Stimulated activated CD4-positive, alpha-beta T cell treated with anti-CD3 and anti-CD28 coated beads, Interleukin-15, amount 100 ng/mL, for 48 hours (primary cell): ENCODE results near the gene FIGN.

Experiments
- DNase-seq, 2 donors: peaks; one replicate each; pipeline ENCODE4 v3.0.0-alpha.2; 2020; ENCODE audit warnings: low read depth in 2 of 2

FIGN gene

DNA sequence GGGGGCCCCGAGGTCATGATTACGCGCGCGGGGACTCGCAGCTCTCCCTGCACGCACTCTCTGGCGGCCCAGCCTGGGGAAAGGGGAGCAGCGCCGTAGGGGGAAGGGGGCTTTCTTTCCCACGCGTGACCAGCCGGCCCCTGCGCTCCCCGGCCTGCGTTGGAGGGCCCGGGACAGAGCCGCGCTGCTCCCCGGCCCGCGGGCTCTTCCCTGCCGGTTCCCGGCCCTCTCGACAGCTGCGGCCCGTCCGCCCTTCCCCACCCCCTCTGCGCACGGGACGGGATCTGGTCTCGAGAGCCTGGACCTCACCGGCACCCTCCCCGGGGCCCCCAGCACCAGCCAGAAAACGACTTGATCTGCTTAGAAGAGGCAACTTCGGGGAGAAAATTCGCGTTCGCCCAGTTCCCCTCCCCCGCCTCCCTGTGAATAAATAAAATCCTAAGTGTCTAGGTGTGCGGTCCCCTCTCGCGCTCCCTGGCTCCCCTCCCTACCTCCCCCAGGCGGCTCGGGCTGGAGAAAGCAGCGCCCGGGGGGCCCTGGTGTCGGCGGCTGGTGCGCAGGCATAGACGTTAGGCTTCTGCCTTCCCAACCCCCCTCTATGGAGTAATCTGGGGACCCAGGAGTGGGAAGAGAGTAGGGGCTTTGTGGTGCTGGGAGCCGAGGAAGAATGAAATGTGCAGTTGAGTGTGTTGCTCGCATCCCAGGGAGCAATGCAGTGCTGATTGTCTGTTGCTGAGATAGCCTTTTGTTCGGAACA, 803 bp upstream of the FIGN start:
- DNase-seq: no peak

DNA sequence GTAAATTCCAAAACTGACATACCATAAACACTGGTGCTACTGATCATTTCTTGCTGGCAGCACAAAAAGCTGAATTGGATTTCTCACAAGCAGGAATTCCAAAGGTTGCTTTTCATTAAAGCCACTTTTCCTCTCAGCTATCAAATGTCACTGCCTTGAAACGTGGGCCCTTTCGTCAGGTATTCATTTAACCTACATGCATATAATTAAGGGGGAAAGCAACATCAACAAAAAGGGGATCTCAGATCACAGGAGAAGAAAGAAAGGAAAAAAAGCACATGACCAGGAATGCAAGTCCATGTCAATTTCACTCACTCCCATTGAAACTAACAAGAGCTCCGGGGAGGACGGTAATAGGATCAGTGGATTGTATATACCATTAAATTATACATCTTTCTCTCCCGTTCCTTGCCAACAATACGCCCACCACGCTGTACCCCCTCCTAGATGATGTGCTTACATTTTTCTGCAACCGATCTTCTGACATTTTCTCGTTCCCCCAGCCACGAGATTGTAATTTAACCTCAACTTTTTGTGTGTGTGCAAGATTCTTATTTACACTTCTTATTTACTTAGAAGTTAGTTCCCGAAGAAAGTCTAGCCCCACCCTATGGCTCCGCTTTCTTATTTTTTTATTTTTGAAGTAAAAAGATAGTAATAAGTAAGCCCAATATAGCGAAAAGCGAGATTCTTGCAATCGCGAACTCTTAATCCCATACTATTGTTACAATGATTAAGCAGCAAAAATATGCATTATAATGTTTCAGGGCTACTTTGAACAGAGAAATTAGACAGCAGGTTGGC, 725 bp downstream of the FIGN start:
- no peak for DNase-seq

DNA sequence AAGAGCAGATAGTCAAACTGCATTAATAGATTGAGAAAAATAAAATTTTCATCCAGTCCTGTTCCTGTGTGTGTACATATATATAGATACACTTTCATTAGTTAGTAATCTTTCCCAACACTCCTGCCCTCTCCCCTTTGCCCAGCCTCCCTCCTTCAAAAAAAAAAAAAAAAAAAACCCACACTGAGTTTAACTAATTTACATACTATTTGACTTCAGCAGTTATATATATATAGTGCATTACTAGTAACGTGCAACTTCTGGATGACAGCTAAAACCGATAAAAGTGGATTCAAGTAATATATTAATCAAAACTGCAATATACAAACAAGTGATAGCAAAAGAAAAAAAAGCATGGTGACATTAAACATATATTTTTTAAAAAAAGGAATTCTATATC, 1.4 kb downstream of the FIGN start:
- DNase-seq: no peak

DNA sequence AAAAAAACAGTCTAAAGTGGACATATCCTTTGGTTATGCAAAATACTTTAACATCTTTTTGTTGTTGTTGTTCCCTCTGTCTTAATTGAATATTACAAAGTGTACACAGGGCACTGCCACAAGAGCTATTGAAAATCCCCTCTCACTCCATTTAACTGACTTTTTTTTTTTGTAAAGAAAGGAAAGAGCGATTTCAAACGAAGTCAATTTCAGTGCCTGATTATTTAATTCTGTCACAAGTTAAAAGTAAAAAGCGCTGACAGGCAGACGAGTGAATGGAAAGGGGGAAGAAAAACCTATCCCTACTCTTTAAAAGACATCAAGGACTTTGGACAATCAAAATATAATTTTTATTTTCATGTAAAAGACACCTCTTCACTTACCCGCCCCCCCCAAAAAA, 1.9 kb downstream of the FIGN start:
- DNase-seq: no peak

DNA sequence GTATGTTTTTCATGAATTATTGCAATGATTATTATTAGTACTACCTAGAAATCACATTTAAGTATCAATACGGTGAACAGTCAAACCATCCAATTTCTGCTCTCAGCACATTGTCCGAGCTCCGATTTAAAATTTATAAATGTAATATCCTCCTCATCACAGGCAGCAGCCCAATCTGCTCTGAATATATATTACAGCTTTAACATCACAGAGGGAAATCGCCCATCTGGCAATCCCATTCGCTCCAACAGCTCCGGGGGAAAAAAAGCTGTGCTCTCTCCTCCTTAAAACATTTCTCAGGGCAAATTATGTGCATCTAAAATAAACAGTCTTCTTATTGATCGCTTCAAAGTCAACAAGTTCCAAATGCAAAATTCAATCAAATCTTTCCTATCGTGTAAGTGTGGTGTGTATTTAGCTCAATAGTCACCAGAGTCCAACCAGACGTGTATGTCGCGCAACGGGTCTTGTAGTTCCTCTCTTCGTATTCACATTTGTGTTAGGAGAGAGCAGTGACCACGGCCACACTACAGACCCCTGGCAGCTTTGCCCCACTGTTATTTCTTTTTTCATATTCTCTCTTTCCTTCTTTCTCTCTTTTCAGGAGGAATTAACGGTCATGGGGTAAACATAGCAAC, 2.4 kb downstream of the FIGN start:
- DNase-seq: no peak

DNA sequence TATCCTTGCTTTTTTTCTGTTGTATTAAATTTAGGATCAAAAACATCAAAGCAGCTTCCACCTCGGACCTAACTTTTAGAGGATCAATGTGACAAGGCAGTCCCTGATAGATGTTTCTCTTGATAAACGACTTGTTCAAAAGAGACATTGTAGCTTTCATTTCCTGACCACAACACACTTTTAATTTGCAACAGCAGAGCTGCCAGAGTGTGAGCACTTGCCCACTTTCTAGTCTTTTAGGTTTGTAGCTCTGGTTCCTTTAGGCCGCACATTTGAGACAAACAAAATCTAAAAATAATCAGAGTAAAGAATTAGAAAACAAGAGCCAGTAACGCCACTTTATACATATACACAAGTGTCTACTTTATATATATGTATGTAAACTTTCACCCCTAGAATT, 3.1 kb downstream of the FIGN start:
- no peak for DNase-seq

DNA sequence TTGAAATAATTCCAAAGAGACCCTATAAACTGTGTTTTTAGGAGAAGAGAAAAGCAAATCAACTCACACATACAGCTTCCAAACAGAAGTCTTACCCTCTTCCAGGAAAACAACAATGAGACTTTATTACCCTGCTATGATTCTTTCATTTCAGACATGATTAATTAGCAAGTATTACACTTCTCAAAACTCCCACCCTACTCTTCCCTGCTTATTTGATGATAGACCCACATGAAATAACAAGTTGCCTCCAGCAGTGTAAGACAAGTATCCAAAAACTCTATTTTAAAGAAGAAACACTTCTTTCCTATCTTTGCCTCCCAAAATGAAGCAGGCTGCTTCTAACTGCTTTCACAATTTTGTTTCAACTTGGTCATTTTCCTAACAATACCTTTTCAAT, 4.1 kb downstream of the FIGN start:
- DNase-seq: no peak

DNA sequence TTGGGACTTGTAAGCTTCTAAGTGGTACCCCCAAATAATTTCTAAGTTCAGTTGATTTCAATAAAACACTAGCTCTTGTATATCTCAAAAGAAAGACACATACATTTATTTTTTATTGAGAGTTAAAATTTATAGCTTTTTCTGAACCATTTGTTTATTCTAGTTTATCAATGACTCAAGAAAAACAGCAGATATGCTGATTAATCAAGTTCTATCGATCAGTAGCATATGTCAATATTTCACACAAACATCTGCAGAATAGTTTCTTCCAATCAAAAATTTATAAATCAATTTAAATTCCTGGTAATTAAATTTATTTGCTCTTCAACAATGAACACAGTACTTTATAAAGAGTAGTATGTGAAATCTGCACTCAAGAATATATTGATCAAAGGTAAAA, 5.3 kb downstream of the FIGN start:
- DNase-seq: no peak

DNA sequence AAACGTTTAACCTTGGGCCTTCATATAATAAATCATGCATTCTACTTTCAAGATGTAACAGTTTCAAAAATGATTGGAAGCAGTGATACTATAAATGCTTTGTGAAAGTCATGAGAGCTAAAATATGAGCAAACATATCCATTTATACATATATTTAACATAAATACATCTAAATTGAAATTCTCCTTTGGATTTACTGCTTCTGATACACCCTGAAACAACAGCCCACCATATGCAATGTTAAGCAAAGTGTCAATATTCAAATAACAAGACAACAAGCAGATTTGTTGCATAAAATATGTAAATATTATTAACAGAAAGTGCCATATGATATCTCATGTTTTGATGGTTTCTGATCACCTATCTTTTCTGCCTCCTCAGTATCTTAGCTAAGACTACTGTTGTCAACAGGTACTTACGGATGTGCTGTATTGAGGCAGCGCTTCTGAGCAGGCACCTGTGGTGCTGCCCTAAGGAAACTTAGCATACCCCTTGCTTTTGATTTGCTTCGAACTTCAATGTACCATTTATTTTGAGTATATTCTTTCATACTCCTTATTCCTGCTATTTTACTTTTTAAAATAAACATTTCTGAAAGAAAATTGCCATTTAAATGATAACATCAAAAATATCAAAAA, 6.1 kb downstream of the FIGN start:
- DNase-seq: no peak

DNA sequence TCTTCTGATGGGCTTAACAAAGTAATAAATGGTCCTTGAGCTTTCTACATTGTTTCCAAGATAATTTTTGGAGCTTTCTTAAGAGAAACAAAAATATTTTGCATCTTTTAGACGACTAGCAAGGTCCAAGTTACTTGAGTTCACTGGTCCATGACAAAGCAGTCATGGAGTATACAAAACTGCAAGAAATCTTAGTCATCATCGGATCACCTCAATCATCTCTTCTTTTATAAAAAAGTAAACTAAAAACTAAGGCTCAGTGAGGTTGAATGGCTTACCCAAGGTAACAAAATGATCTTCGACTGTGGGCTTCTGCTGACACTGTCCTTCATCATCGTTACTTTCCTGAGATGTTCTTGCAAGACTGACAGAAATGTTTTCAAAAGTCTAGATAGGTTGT, 11.9 kb downstream of the FIGN start:
- DNase-seq: no peak

DNA sequence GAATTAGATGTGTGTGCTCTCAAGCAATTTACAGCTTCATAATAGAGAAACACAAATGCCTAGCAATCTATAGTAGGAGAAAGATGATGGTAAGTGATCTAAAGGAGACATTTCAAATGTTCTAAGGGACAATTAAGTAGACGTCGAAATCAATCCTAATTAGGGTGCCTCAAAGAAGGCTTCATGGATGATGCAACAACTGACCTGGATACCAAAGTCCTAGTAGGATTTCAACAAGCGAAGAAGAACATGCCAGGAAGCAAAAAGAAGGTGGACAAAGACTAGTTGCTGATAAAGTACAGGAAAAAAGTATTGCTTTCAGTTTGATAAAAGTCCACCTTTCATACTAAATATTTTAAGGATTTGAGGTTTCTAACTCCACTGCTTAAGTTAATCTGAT, 12.5 kb downstream of the FIGN start:
- DNase-seq: no peak

DNA sequence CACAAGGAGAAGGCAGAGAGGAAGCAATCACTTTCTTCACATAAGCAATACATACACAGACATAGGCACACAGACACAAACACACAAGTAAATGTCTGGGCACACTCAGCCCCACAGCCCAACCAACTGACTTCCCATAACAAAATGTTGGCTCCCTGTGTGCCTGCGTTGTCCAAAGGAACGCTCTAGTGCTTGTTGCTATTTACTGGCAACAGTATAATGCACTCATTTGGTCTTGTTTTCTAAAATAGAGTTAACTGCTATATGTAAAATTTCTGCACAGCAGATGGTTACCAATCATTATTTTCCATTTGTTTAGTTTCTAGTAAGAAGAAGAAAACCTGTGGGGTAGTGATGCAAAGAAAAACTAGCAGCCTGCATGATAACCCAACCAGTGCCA, 16.5 kb downstream of the FIGN start:
- DNase-seq: no peak

DNA sequence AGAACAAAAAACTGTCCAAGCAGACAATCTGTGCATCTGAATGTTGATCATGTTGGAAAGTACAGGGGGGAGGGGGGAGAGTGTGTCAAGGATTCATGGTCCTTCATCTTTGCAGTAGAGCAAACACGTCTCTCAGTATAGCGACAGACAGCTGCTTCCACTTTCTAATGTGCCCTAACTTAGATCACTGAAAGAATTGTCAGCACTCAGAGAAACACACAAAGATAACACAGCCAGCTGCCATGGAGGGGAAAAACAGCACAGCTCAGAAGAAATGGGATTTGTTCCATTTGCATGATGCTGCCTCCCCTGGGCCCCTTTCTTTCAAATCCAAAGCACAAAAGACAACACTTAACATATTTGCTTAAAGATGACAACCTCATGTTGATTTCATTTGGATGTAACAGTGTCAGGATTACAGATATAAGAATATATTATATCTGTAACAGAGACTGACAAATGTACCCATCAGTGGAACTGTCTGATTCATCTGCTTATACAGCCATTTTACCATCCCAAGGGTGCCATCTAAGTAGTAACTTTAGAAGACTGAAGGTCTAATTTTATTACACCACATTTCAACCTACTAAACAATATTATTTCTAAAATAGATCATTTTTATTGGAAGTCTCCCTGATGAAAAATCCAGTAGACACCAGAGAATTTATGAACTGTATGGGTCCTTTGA, 17.7 kb downstream of the FIGN start:
- DNase-seq: no peak

DNA sequence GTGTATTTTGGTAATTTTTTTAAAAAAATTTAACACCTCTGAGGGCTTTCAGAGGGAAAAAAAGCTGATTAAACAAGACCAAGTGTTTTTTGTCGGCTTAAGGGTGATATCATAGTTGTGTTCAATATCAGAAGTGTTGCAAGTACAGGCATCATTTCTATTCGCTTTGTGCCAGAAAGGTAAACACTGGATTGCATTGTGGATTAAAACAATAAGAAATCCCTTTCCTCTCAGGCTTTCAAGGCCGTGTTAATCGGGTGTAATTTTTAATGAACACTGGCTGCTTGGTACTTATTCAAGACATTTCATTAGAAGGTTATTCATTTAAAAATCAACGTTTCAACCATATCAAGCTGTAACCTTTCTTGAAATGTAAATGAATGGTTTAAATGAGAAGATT, 18.3 kb downstream of the FIGN start:
- no peak for DNase-seq

DNA sequence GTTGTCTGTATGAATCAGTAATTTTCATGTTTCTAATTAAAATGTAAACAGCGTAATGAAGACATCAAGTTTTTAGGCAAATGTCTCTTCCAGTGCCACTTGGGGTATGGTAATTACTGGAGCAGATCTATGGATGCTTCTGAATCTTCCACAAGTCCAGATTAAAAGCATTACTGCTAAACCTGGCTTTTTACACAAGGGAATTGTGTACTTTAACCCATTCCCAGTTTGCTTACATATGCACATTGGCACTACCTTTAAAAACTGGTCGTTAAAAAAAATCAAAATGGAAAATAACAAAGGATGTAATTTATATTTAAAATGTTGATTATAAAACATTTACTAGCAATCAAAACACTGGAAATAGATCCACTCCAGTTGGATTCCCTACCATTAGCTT, 19.7 kb downstream of the FIGN start:
- no peak for DNase-seq

DNA sequence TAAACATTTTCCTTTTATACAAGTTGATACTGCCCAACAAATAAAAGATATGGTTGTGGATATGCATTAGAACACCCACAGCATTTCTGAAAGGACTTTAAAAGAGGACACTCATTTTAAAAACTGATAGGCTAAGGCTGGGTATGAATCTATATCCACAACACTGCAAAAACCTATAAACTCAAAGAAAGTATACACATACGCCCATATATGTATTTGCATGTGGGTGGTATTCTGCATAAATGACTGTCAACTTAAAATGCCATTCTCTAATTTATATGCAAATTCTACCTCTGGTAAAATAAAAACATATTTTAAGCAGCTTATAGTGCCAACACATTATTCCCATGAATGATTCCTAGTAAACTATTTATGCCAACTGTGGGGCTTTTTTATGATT, 20.1 kb downstream of the FIGN start:
- no peak for DNase-seq

DNA sequence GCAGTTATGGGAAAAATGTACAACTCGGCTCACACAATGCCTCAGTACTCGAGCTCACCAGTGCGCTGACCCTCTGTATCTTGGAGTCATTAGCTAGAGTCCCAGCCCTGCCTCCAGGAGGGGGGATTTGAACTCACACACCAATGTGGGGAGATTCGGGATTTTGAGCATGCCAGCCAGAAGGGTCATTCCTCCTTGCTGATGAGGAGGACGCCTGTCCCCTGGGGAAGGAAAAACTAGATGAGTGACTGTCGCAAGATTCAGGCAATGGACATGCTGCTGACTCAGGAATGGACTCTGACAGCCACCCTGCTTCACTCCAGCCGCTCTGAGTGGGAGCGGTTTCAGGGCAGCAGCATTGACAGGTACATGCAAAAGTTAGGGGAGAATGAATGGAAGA, 20.6 kb downstream of the FIGN start:
- no peak for DNase-seq

DNA sequence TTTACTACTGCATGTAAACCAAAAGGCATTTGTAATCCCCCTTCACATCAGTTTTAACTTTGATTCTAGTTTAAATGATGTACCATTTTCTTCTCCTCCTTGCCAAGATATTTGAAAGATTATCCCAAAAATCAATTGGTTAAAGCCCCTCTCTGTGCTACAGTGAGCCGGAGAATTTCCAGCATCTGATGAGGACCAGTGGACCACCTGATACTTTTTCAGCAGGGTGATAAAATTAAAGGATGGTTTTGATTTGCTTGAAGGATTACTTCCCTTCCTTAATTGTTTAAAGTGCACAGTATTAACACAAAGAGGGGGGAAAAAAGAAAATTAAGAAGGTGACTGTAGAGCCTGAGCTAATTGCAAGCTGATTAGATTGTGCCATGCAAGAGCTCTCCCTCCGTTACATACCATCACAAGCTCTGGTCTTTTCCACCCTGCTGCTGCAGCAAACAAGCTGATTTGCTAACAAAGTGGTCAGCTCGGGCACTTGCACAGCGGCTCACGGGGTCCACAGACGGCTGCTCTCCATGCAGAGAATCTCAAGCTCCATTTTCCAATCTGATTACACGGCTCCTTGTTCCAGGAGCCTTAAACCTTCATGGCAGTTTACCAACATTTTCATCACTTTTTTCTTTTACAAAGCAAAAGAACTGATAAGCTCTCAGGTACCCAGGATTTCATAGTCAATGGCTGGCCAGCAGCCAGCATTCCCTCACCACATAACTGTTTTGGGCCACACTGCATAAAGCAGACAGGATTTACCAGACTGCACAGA, 22.1 kb downstream of the FIGN start:
- no peak for DNase-seq

DNA sequence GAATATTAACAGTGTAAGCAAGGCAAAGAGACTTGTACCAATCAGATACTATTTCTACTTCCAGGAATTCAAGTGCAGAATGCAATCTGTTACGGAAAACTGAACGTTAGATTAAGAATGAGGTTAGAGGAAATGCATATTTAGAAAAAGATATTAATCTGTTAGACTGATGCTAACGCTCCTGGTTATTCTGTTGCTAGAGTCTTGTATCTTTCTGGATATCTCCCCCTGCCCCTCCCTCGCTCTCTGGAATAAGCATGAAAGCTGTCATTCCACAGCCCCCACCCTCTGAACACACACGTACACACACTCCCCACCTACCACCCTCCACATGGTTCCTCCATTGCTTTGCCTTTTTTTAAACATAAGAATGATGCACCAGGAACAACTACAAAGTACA, 24.1 kb downstream of the FIGN start:
- no peak for DNase-seq

DNA sequence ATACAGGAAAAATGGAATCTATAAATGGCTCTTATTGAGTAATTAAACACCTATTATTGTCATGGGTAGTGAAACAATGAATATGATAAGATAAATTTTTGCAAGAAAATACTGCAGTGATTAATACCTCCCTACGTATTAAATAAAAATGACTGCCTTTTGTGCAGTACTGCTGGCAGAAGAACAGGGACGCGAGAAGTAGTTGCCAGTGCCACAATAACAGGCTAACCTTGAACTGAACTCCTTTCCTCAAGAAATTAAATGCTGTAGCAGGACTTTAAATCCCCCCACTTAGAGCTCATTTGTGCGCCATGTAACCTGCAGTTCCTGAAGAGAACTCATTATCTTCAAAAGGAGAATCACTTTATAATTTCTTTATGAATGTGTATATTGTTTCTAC, 24.6 kb downstream of the FIGN start:
- DNase-seq: no peak

DNA sequence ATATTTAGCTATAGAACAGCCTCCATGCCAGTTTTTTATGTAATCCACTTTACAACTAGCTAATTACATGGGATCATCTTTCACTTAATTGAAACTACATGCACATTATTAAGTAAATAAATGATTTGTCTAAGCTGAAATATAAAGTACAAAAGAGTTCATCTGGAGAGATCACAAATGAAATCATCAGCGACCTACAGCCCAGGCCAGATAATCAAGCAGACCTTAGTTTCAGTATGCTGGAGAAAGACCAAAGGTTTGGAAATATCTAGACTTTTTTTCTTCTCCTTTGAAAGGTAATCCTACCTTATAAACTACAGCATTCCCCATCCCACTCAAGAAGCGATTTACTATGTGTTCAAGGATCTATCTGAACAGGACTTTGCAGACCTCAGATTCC, 26.5 kb downstream of the FIGN start:
- no peak for DNase-seq
